ENCODE measurements around the gene FBRS. TPM values are rescaled to one million over a fixed set of nuclear protein-coding genes. Genes with fewer than 3 reads are reported as not detected.

The FBRS gene
- total and polyA plus RNA-seq, 2 of the 13 experiments (the other 11 are each of a cell fraction or from before 2014, with no cell fraction given): 13.7 to 16.2 TPM

DNA sequence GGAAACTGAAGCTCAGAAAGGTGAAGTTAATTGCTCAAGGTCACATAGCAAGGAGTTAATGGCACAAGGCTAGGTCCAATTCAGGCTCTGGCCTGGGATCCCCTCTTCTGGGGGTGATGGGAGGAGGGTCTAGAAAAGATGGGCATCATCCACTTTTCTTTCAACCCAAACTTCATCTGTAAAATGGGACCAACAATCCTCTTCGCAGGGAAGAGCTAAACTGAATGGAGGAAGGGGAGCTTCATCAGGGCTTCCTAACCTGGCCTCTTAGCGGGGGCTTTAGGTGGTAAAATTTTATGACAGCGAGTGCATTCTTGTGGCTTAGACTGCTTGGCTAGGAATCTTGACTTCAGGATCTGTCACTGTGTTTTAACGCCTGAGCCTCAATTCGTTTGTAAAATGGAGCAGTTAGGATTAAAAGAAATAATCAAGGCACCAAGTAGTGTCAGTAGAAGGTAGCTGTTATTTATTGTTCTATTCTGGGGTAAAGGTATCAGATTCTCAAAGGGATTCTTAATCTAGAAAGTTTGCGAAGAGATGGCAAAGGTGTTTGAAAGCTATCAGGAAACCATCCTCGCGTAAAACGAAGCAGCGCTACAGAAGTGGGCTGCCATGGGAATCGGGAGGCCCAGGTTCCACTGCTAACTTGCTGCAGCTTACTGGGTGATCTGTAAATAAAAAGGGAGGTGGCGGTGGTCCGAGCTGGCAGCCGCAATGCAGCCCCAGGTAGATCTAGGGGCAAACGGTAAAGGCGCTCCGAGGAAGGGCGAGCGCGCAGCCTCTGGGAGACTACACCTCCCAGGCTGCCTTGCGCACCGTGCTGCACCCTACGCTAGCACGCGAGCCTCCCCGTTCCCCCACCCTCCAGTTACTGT is 39.3 kb downstream of the FBRS start (continued):
- TF ChIP-seq, protein P1, sequence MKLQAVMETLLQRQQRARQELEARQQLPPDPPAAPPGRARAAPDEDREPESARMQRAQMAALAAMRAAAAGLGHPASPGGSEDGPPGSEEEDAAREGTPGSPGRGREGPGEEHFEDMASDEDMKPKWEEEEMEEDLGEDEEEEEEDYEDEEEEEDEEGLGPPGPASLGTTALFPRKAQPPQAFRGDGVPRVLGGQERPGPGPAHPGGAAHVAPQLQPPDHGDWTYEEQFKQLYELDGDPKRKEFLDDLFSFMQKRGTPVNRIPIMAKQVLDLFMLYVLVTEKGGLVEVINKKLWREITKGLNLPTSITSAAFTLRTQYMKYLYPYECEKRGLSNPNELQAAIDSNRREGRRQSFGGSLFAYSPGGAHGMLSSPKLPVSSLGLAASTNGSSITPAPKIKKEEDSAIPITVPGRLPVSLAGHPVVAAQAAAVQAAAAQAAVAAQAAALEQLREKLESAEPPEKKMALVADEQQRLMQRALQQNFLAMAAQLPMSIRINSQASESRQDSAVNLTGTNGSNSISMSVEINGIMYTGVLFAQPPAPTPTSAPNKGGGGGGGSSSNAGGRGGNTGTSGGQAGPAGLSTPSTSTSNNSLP (IDR thresholded peaks at IDR 0.05; ENCODE audit: low read depth, low read length): no peak
- no peak for TF ChIP-seq SIX1 (CRISPR knock-in tag; IDR thresholded peaks at IDR 0.05; ENCODE audit: borderline replicate concordance)
- TF ChIP-seq POGZ (CRISPR knock-in tag; IDR thresholded peaks at IDR 0.05): peak; percentile 85; the same call in 1 of the 2 replicates
- TF ChIP-seq, protein P2, sequence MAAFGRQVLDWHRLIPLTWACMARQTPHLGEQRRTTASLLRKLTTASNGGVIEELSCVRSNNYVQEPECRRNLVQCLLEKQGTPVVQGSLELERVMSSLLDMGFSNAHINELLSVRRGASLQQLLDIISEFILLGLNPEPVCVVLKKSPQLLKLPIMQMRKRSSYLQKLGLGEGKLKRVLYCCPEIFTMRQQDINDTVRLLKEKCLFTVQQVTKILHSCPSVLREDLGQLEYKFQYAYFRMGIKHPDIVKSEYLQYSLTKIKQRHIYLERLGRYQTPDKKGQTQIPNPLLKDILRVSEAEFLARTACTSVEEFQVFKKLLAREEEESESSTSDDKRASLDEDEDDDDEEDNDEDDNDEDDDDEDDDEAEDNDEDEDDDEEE (CRISPR knock-in tag; IDR thresholded peaks at IDR 0.05): no peak
- 0 out of 2 replicates have a peak, but pooled peaks have one; percentile 7 for TF ChIP-seq HDAC2 (CRISPR knock-in tag; IDR thresholded peaks at IDR 0.05)
- 0 out of 2 replicates have a peak, but pooled peaks have one; percentile 73 for TF ChIP-seq ZNF598 (CRISPR knock-in tag; IDR thresholded peaks at IDR 0.05; ENCODE audit: borderline replicate concordance)
- no peak for TF ChIP-seq ZNF383 (CRISPR knock-in tag; IDR thresholded peaks at IDR 0.05; ENCODE audit: borderline replicate concordance)
- no peak; the same call in 1 of the 2 replicates for TF ChIP-seq ETS1 (CRISPR knock-in tag; IDR thresholded peaks at IDR 0.05)
- TF ChIP-seq ZFP36 (IDR thresholded peaks at IDR 0.05; ENCODE audit: borderline replicate concordance, low read depth, low read length, partially characterized antibody): no peak
- TF ChIP-seq SRY (CRISPR knock-in tag; IDR thresholded peaks at IDR 0.05): peak; percentile 78; the same call in 1 of the 2 replicates
- TF ChIP-seq ZNF510 (CRISPR knock-in tag; IDR thresholded peaks at IDR 0.05; ENCODE audit: low read depth): no peak
- no peak; the same call in 1 of the 2 replicates for TF ChIP-seq SMAD3 (CRISPR knock-in tag; IDR thresholded peaks at IDR 0.05)
- peak; percentile 18; the same call in 1 of the 2 replicates for TF ChIP-seq GABPA (IDR thresholded peaks at IDR 0.05; ENCODE audit: low read depth, low read length)
- peak; percentile 86 for TF ChIP-seq GABPA (CRISPR knock-in tag; IDR thresholded peaks at IDR 0.05; ENCODE audit: low read depth)
- no peak for TF ChIP-seq SNAPC2 (CRISPR knock-in tag; IDR thresholded peaks at IDR 0.05)
- peak; percentile 94 for TF ChIP-seq ZNF576 (CRISPR knock-in tag; IDR thresholded peaks at IDR 0.05)
- TF ChIP-seq ZSCAN25 (CRISPR knock-in tag; IDR thresholded peaks at IDR 0.05): no peak; the same call in 1 of the 2 replicates
- TF ChIP-seq TBP (CRISPR knock-in tag; IDR thresholded peaks at IDR 0.05): no peak
- TF ChIP-seq ZNF10 (CRISPR knock-in tag; IDR thresholded peaks at IDR 0.05; ENCODE audit: borderline replicate concordance, low read depth): no peak
- TF ChIP-seq, protein P3, sequence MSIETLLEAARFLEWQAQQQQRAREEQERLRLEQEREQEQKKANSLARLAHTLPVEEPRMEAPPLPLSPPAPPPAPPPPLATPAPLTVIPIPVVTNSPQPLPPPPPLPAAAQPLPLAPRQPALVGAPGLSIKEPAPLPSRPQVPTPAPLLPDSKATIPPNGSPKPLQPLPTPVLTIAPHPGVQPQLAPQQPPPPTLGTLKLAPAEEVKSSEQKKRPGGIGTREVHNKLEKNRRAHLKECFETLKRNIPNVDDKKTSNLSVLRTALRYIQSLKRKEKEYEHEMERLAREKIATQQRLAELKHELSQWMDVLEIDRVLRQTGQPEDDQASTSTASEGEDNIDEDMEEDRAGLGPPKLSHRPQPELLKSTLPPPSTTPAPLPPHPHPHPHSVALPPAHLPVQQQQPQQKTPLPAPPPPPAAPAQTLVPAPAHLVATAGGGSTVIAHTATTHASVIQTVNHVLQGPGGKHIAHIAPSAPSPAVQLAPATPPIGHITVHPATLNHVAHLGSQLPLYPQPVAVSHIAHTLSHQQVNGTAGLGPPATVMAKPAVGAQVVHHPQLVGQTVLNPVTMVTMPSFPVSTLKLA (IDR thresholded peaks at IDR 0.05): peak; percentile 74; the same call in 1 of the 2 replicates
- no peak for TF ChIP-seq ZBTB20 (CRISPR knock-in tag; IDR thresholded peaks at IDR 0.05; ENCODE audit: borderline replicate concordance, low read depth)
- no peak for TF ChIP-seq CBFB (CRISPR knock-in tag; IDR thresholded peaks at IDR 0.05)
- TF ChIP-seq PCBP2 (optimal IDR thresholded peaks at IDR 0.05; ENCODE audit: low read depth, low read length, poor library complexity, severe bottlenecking): no peak
- TF ChIP-seq ZNF546 (CRISPR knock-in tag; conservative IDR thresholded peaks at IDR 0.05): no peak; the same call in 1 of the 2 replicates
